Activated CD8-positive, alpha-beta memory T cell treated with anti-CD3 and anti-CD28 coated beads, Interleukin-2, amount 50 U/mL, for 24 hours (primary cell): ENCODE results near the gene USF1.
A peak's percentile ranks its signal among the peaks of the same experiment; 100 is the strongest.
"Not testable (repeated sequence)": the region's sequence is repeated elsewhere in the genome, so short reads cannot be mapped to it uniquely, and the experiment has no call there.

Experiments used
- DNase-seq: peaks from one replicate; pipeline ENCODE4 v3.0.0-alpha.2; 2020; ENCODE audit errors: extremely low read depth

Gene USF1

DNA sequence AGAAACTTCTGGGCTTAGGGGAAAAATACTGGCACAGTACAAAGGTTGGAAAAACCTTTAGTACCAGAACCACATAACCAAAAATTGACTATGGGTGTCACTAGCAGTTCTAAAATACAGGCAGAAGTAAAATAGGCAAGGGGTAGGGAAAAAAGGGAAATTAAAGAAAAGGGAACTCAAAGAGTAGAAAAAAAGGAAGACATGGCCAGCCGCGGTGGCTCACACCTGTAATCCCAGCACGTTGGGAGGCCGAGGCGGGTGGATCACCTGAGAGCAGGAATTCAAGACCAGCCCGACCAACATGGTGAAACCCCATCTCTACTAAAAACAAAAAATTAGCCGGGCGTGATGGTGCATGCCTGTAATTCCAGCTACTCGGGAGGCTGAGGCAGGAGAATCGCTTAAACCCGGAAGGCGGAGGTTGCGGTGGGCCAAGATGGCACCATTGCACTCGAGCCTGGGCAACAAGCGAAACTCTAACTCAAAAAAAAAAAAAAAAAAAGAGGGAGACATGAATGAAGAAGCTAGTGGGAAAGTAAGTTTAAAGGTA, 26.6 kb downstream of the USF1 start:
- not testable (repeated sequence) for DNase-seq

- DNase-seq, result no peak
Observed at GRCh38 chr1:161018631-161018930, 27.2 kb downstream of the USF1 start.

- no peak for DNase-seq
Observed at GRCh38 chr1:161017756-161018630, 27.8 kb downstream of the USF1 start.

DNA sequence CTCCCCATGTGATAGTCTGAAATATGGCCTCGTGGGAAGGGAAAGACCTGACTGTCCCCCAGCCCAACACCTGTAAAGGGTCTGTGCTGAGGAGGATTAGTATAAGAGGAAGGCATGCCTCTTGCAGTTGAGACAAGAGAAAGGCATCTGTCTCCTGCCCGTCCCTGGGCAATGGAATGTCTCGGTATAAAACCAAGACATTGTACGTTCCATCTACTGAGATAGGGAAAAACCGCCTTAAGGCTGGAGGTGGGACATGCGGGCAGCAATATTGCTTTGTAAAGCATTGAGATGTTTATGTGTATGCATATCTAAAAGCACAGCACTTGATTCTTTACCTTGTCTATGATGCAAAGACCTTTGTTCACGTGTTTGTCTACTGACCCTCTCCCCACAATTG, 28.6 kb downstream of the USF1 start:
- DNase-seq, result not testable (repeated sequence)

GRCh38 chr1:161016683-161017082, 29.1 kb downstream of the USF1 start:
- not testable (repeated sequence) for DNase-seq

DNA sequence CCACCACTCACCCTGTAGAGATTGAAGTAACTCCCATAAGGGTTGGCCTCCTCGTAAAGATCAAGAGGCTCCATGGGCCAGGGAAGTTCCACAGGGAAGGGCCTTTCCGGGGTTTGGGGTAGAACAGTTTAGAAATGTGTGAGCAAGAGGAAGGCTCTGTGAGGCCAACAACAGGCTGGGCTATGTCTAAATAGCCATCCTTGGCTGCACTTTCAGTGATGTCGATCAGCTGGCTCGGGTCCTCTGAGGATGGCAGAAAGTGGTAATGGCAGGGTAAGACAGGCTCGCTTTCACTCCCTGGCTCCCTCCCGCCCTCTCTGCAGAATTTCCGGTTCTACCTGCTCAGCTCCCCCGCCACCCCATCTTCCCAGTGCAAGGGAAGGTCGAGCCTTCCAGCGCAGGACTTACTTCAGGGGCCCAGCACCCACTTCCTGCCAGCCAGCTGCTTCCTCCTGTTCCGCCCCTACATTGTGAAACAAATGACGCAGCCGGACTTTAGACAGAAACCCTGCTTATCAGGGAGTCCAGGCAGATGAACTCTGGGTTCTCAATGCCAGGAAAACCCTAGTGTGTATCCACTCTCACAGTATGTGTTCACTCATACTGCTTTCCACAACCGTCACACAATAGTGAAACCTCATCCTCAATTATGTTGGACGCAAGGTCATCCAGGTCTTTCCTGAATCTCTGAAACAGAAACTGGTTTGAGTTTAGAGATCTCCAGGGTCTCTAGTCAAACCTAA, 32.1 kb downstream of the USF1 start:
- DNase-seq, result peak; percentile 31

DNA sequence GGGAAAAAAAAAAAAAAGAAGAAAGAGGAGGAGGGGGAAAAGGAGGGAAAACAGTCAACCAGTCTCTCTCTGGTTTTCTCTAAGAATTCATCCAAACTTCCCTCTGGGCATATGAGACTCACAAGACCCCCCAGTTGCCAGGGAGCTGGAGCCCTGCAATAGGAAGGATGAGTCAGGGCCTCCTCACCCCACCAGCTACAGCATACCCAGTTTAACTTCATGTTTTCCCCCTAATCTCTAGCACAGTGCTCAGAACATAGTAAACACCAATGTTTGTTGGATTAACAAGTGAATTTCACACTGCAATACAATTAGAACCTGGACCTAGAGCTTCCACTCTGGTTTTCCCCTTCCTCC, 32.7 kb downstream of the USF1 start:
- DNase-seq, result no peak

DNA sequence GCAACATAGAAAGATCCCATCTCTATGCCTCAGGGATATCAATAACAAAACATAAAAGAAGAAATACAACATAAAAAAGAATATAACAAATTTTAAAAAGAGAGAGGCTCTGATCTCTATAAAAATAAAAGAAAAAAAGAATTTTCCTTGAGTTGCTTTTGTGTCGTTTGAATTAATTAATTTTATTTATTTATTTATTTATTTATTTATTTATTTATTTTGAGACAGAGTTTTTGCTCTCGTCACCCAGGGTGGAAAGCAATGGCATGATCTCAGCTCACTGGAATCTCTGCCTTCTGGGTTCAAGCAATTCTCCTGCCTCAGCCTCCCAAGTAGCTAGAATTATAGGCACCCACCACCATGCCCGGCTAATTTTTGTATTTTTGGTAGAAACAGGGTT, 33.4 kb downstream of the USF1 start:
- DNase-seq, result no peak

GRCh38 chr1:161009602-161010211, 36.1 kb downstream of the USF1 start:
- DNase-seq, result no peak

GRCh38 chr1:161008869-161009510, 36.8 kb downstream of the USF1 start:
- DNase-seq, result no peak

- no peak for DNase-seq
Observed at GRCh38 chr1:161007369-161007768, 38.4 kb downstream of the USF1 start.

DNA sequence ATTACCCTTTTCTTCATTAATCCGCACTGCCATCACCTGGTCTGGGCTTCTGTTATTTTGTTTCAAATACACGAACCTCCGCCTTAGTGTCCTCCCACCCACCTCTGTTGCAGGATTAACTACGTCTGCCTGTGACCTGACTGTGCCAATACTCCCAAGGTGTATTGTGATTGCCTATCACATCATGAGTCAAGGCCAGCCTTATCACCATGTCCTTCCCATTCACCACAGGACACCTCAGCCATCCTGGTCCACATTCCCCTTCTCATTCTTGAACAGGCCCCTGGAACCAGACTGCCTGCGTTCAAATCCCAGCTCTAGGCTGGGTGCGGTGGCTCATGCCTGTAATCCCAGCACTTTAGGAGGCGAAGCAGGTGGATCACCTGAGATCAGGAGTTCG, 39.2 kb downstream of the USF1 start:
- DNase-seq, result no peak

- no peak for DNase-seq
Observed at GRCh38 chr1:161001525-161001924, 44.3 kb downstream of the USF1 start.

GRCh38 chr1:161000736-161001480, 44.9 kb downstream of the USF1 start:
- no peak for DNase-seq

DNA sequence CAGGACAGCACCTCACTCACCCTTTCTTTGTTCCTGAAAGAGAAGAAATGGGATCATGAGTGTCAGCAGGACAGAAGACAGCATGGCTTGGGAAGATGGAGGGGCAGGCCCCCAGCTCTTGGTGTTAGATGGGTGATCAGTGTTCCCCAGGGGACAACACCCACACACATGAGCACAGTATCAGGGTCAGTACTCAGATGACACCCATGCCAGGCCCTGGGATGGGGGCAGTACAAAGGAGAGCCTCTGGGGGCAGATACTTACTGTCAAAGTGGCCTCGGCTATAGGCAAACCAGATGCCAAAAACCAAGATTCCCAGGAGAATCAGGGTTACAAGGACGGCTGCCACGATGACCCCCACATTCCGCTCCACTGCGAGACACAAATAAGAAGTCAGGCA, 46.4 kb downstream of the USF1 start:
- DNase-seq, result no peak

GRCh38 chr1:160997323-160998038, 48.3 kb downstream of the USF1 start:
- DNase-seq, result no peak

GRCh38 chr1:160996178-160996577, 49.6 kb downstream of the USF1 start:
- no peak for DNase-seq

DNA sequence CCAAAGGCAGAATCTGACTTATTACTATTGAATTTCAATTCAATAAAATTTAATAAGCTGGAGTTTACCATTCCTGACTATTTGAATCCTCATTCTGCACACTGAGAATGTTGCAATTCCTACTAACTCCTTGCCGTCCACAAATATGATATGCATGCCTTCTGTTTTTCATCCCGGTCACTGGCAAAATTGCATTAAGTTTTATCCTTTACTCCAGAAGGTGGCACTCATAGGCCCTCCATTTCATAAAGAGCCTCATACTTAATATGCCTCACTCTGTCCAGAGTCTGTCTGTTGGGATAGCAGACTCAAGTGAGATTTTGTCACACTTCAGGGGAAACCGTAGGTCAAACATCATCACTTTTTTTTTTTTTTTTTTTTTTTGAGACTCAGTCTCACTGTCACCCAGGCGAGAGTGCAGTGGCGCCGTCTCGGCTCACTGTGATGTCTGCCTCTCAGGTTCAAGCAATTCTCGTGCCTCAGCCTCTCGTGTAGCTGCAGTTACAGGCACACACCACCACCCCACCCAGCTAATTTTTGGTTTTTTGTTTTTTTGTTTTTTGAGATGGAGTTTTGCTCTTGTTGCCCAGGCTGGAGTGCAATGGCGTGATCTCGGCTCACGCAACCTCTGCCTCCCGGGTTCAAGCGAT, 52.1 kb downstream of the USF1 start:
- DNase-seq, result no peak

GRCh38 chr1:160992036-160992435, 53.7 kb downstream of the USF1 start:
- not testable (repeated sequence) for DNase-seq
